ENCODE results near the gene DAB2.
"Not testable (repeated sequence)": the region's sequence is repeated elsewhere in the genome, so short reads cannot be mapped to it uniquely, and the experiment has no call there.

DAB2 gene

GRCh38 chr5:39337252-39337915 lies 87.4 kb downstream of the DAB2 start:
- no peak for DNase-seq

GRCh38 chr5:39334296-39334695 lies 90.5 kb downstream of the DAB2 start:
- DNase-seq: not testable (repeated sequence)

GRCh38 chr5:39333104-39333503 lies 91.7 kb downstream of the DAB2 start:
- DNase-seq: no peak

- DNase-seq: no peak
Observed at GRCh38 chr5:39331861-39332381, 92.9 kb downstream of the DAB2 start.

- no peak for DNase-seq
Observed at GRCh38 chr5:39328731-39329130, 96.0 kb downstream of the DAB2 start.

- DNase-seq: no peak
Observed at GRCh38 chr5:39323542-39323941, 101.2 kb downstream of the DAB2 start.

Data from C1 segment of cervical spinal cord (tissue), 14 donors.